Measurements from ENCODE around the gene MYL3. TPM values are rescaled to one million over a fixed set of nuclear protein-coding genes. Genes with fewer than 3 reads are reported as not detected.

MYL3 gene
- total and polyA plus RNA-seq, 9 donors: 0.63 to 10.8 (median 4.2) TPM

DNA sequence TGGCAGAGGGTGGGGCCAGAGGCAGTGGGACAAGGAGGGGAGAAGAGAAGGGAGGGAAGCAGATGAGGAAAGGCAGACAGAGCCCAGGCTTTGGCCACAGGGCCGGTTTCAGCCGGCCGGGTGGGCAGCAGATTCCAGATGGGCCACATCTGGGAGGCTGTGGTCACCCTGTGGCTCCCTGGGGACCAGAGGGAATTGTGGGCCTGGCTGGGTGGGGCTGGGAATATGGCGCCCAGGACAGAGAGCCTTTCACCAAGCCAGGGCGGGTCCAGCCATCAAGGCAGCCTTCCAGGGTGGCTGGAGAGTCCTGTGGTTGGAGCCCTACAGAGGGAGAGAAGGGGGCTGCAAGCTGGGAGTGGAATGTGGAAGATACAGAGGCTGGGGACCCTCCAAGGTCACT is 33.1 kb upstream of the MYL3 start:
- Histone ChIP-seq H3K4me1 (ENCODE audit: insufficient read depth) (peaks cover 7% of the 10 kb centered on the region), H3K4me3 (no peak overlapping the region), H3K9me3 (no peaks in the 10 kb centered on the region), H3K27ac (no peak overlapping the region), H3K27me3 (no peaks in the 10 kb centered on the region), H3K36me3 (no peaks in the 10 kb centered on the region)
- WGBS, 3 donors: 58 to 71% (median 60%) methylated on average over 5 of the region's 5 CpGs
- peak in 2 of 5 donors; percentile 14 to 34 for DNase-seq
- intact Hi-C loops (cut with DNase I): loop anchor here in 2 of 4 donors (5.0 kb wide), 1 partner anchor 189 kb away; no protein-coding TSS in a partner anchor
- TF ChIP-seq EP300 (IDR thresholded peaks at IDR 0.05): no peak
- TF ChIP-seq, protein P1, sequence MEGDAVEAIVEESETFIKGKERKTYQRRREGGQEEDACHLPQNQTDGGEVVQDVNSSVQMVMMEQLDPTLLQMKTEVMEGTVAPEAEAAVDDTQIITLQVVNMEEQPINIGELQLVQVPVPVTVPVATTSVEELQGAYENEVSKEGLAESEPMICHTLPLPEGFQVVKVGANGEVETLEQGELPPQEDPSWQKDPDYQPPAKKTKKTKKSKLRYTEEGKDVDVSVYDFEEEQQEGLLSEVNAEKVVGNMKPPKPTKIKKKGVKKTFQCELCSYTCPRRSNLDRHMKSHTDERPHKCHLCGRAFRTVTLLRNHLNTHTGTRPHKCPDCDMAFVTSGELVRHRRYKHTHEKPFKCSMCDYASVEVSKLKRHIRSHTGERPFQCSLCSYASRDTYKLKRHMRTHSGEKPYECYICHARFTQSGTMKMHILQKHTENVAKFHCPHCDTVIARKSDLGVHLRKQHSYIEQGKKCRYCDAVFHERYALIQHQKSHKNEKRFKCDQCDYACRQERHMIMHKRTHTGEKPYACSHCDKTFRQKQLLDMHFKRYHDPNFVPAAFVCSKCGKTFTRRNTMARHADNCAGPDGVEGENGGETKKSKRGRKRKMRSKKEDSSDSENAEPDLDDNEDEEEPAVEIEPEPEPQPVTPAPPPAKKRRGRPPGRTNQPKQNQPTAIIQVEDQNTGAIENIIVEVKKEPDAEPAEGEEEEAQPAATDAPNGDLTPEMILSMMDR (IDR thresholded peaks at IDR 0.05): no peak
- no peak for TF ChIP-seq POLR2A (IDR thresholded peaks at IDR 0.05)

DNA sequence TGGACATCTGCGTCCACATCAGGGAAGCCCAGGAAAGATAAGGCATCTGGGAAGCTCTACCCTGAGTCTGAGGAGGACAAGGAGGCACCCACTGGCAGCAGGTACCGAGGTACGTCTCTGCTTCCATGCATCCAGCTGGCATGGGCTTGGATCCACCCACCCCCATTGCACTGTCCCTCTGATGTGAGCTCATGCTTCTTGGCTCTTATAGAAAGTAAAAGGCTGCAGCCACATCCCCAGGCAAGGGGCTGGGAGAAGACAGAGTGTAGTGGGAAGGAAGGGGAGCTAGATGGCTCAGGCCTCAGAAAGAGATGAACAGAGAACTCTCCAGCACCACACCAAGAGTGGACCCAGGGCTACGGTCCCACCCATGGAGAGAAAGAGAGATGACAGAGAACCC is 32.5 kb upstream of the MYL3 start:
- no peak for TF ChIP-seq POLR2A (IDR thresholded peaks at IDR 0.05)
- TF ChIP-seq, protein P1 (IDR thresholded peaks at IDR 0.05): no peak
- no peak for TF ChIP-seq EP300 (IDR thresholded peaks at IDR 0.05)
- peak in 2 of 5 donors; percentile 14 to 34 for DNase-seq
- Histone ChIP-seq H3K27ac (no peak overlapping the region), H3K9me3 (no peaks in the 10 kb centered on the region), H3K36me3 (no peaks in the 10 kb centered on the region), H3K4me3 (no peak overlapping the region), H3K4me1 (ENCODE audit: insufficient read depth) (peaks cover 7% of the 10 kb centered on the region), H3K27me3 (no peaks in the 10 kb centered on the region)
- 73 to 89% (median 75%) methylated on average over 4 of the region's 4 CpGs for whole genome bisulfite sequencing, 3 donors
- intact Hi-C loops (cut with DNase I): loop anchor here in 2 of 4 donors (5.0 kb wide), 1 partner anchor 188 kb away; no protein-coding TSS in a partner anchor

DNA sequence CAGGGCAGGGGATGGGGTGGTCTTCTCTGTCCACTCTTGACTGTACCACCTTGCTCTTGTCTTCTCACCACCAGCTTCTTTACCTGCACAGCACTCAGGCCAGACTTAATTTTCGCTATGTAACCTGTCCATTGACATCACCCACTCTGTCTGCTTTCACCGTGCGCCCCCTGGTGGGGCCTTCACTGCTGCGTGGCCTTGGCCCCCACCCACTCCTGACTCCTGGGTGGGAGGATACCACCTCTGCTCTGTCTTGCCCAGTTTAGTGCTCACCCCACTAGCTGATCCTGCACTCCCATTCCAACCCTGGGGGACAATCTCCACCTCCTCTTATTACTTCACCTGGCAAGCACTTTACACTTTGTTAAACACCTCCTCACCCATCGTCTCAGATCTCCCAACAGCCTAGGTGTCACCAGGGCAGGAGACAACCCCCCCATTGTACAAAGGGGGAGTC is 32.0 kb upstream of the MYL3 start:
- 16 to 21% (median 16%) methylated on average over 5 of the region's 5 CpGs for WGBS, 3 donors
- Histone ChIP-seq H3K4me1 (ENCODE audit: insufficient read depth) (peaks cover 7% of the 10 kb centered on the region), H3K4me3 (no peak overlapping the region), H3K36me3 (no peaks in the 10 kb centered on the region), H3K27ac (no peak overlapping the region), H3K27me3 (no peaks in the 10 kb centered on the region), H3K9me3 (no peaks in the 10 kb centered on the region)
- peak; percentile 76 to 89 (median 85) for DNase-seq
- TF ChIP-seq POLR2A (IDR thresholded peaks at IDR 0.05): no peak
- TF ChIP-seq, protein P1 (IDR thresholded peaks at IDR 0.05): peak; percentile 74 to 94 (median 92)
- intact Hi-C loops (cut with DNase I): loop anchor here in 2 of 4 donors (5.0 kb wide), 1 partner anchor 188 kb away; no protein-coding TSS in a partner anchor

DNA sequence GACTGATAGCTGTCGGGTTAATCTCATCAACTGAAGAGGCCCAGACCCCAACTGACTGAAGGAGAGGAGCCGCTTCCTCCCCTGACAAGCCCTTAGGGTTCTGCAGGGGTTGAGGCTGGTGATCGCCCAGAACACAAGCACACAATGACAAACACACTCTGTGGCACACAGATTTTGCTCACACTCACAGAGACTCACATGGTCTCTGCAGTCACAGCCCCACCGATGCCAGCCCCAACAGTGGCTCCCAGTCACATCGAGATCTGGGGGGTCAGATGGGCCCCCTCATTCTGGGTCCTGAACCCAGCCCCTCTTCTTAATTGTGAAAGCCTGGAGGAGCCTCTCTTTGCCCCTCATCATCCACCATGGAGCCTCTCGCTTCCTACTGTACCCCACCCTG is 31.0 kb upstream of the MYL3 start:
- Histone ChIP-seq H3K27me3 (no peaks in the 10 kb centered on the region), H3K36me3 (no peaks in the 10 kb centered on the region), H3K4me1 (ENCODE audit: insufficient read depth) (peaks cover 9% of the 10 kb centered on the region), H3K4me3 (no peak overlapping the region), H3K9me3 (no peaks in the 10 kb centered on the region), H3K27ac (no peak overlapping the region)
- TF ChIP-seq POLR2A (IDR thresholded peaks at IDR 0.05): no peak
- no peak for TF ChIP-seq EP300 (IDR thresholded peaks at IDR 0.05)
- TF ChIP-seq, protein P1 (IDR thresholded peaks at IDR 0.05): no peak
- 93 to 96% (median 94%) methylated on average over 6 of the region's 6 CpGs for WGBS, 3 donors
- DNase-seq: peak in 1 of 5 donors; percentile 13
- intact Hi-C loops (cut with DNase I): loop anchor here in 3 of 4 donors (1.0 to 5.0 kb wide), 3 partner anchors 27 to 187 kb away; no protein-coding TSS in a partner anchor
